Measurements from ENCODE around the gene ACOX1.

The ACOX1 gene

GRCh38 chr17:75891605-75892555, 87.1 kb downstream of the ACOX1 start:
- H3K27ac ChIP-seq (replicated peaks): no peak overlapping the region
- DNase-seq (ENCODE audit: low read depth in 1 of 2, low spot score in 1 of 2): no peak
- no peak for TF ChIP-seq POLR2AphosphoS5 (IDR thresholded peaks at IDR 0.05; ENCODE audit: low read depth)
- no peak for TF ChIP-seq GABPA (IDR thresholded peaks at IDR 0.05; ENCODE audit: low read depth)
- TF ChIP-seq REST (IDR thresholded peaks at IDR 0.05; ENCODE audit: insufficient replicate concordance, low read depth): no peak
- TF ChIP-seq CTCF (IDR thresholded peaks at IDR 0.05; ENCODE audit: insufficient read depth, low read length): no peak
- no peak for TF ChIP-seq SPI1 (IDR thresholded peaks at IDR 0.05; ENCODE audit: borderline replicate concordance, low read depth)
- H3K27me3 ChIP-seq (ENCODE audit: insufficient read depth, poor library complexity, severe bottlenecking): no peaks in the 10 kb centered on the region
- H3K4me3 ChIP-seq (replicated peaks; ENCODE audit: insufficient read depth, low read length): no peak overlapping the region

Data from HL-60 (cell line).